Hepatocyte (in vitro differentiated cells): Measurements from ENCODE around the gene KCNQ5. TPM values are rescaled to one million over a fixed set of nuclear protein-coding genes. Genes with fewer than 3 reads are reported as not detected.

Experiments used
- microRNA-seq: library from miRNA; unstranded; fragments of <30 nt; microRNA quantifications from one replicate; pipeline ENCODE4, GENCODE V29; 2017
- polyA plus RNA-seq: library from polyadenylated mRNA; unstranded; fragments of >200 nt; fragmentation: Nextera tagmentation; extraction: Ambion mirVana; gene quantifications from 2 replicates; pipeline ENCODE4 v1.2.1, GENCODE V29; 2016
- small RNA-seq: library from RNA; depleted of rRNA; stranded (forward); fragments of <200 nt; gene quantifications from one replicate; pipeline ENCODE3, GENCODE V24; 2014
- total RNA-seq: library from RNA; depleted of rRNA; stranded (reverse); fragments of >200 nt; gene quantifications from 2 replicates; pipeline ENCODE4 v1.2.3, GENCODE V29; 2014

The KCNQ5 gene
- total and polyA plus RNA-seq, 2 experiments from 2014 or later, result 1.6 to 2.0 TPM

Small RNA genes within 50 kb of the gene (microRNA-seq; reads per million reads assigned to microRNA genes)
- gene MIR4282, result not detected

Small RNA genes within 50 kb of the gene (small RNA-seq; reads per million reads assigned to genes)
- not detected for gene MIR4282
